ENCODE data around the gene LCTL.
A peak's percentile ranks its signal among the peaks of the same experiment; 100 is the strongest.
"Not testable (repeated sequence)": the region's sequence is repeated elsewhere in the genome, so short reads cannot be mapped to it uniquely, and the experiment has no call there.

Gene LCTL

DNA sequence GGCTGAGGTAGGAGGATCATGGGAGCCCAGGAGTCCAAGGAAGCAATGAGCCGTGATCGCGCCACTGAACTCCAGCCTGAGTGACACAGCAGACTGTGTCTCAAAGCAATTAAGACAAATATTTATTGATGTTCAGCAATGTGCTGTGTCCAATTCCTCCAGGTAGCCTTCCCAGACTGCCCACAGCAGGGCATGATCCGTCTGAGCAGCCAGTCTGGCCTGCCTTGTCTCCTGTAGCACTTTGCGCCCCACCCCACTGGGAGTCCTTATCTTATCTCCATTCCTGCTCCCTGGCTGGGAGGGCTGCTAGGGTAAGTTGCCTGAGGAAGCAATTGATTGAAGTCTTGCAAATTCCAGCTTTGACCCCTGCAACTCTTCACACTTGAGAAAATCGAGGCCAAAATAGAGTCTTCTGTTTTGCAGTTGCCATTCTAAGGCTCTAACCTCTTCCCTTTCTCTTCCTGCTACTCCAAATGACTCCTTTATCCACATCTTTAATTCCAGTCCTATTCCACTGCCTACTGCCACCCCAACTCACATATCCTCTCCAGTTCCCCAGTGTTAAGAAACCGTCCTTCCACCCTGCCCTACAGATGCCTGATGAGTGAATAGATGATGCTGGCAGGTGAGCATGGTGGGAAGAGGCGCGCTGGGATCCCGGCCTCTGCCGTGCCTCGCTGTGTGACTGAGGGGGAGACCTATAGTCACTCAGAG is 26.9 kb upstream of the LCTL start:
- DNase-seq (ENCODE audit: low read depth, low spot score) = no peak

DNA sequence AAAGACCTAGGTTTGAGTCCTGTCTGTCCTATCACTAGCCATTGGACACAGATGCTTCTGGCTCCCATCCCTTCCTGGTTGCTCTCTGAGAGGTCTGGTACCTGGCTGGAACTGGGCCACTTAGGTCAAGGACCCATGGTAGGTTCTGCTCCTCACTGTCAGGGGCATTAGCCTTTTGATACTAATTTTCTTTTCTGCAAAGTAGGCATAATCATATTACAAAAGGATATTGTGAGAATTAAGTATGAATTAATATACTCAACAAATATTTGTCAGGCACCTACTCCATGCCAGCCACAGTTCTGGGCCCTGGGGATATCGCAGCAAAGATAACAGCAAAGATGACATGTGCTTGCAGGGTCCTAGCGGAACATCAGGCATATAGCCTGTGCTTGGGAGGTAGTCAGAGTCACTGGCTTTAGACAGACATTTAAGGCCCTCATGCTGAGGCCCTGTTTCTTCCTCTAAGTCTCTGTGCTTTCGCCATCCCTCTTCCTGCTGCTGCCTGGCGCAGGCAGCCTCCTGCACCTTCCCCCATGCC is 25.6 kb upstream of the LCTL start:
- DNase-seq (ENCODE audit: low read depth, low spot score) = no peak

DNA sequence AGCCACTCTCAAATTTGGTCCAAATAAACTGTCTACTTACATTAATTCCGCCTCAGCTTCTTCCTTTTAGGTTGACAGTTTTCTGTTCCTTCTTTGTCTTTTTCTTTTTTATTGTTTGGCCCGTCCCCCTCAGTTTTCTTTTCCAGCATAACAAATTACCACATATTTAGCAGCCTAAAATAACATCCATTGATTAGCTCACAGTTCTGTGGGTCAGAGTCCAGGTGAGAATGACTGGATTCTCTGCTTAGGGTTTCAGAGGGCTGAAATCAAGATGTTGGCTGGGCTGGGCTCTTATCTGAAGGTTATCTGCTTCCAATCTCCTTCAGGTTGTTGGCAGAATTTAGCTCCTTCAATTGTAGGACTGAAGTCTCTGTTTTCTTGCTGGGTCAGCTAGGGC is 24.6 kb upstream of the LCTL start:
- DNase-seq (ENCODE audit: low read depth, low spot score) = no peak

- not testable (repeated sequence) for DNase-seq (ENCODE audit: low read depth, low spot score)
Measured at GRCh38 chr15:66589429-66589828, 23.6 kb upstream of the LCTL start.

GRCh38 chr15:66588971-66589370 is 23.2 kb upstream of the LCTL start:
- DNase-seq (ENCODE audit: low read depth, low spot score) = no peak

DNA sequence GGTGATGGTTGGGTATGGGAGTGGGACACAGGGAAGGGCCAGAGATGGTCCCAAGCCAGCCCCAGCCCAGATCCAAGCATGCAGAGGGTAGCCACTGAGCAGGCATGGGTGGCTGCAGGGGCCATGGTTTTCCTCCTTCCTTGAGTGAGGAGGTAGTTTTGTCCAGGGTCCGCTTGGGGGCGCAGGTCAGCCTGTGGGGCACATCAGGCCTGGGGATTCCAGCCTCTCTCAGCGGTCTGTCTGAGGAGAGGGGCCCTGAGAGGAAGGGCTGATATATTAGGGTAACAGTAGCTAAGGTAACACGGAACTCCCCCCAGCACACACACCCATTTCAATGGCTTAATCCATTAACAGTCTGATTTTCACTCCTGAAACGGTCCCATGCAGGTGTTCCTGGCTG is 22.7 kb upstream of the LCTL start:
- no peak for DNase-seq (ENCODE audit: low read depth, low spot score)

DNA sequence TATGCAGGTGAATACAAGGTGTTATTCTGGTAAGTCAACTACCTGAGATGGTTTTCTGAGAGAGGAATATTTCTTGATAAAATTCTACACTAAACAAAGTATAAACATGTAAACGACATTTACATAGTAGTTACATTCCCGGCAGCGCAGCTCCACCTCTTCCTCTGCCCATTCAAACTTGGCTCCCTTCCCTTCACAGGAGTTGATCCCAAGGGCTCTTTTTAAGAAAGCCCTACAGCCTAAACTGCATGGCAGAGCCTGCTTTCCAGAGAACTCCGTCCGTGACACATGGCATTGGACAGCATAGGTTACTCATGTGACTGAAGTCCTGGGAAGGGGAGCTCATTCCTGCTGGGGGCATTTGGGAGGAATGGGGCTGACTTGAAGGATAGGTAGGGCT is 22.0 kb upstream of the LCTL start:
- DNase-seq (ENCODE audit: low read depth, low spot score) = no peak

DNA sequence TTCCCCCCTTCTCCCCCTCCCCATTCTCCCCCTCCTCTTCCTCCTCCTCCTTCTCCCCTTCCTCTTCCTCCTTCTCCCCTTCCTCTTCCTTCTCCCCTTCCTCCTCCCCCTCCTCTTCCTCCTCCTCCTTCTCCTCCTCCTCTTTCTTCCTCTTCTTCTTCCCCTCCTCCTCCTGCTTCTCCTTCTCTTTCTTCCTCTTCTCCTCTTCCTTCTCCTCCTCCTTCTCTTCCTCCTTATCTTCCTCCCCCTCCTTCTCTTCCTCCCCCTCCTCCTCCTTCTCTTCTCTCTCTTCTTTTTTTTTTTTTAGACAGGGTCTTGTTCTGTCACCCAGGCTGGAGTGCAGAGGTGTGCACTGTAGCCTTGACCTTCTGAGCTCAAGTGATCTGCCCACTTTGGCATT is 21.2 kb upstream of the LCTL start:
- DNase-seq (ENCODE audit: low read depth, low spot score) = no peak

GRCh38 chr15:66586155-66586976 is 20.6 kb upstream of the LCTL start:
- no peak for DNase-seq (ENCODE audit: low read depth, low spot score)

DNA sequence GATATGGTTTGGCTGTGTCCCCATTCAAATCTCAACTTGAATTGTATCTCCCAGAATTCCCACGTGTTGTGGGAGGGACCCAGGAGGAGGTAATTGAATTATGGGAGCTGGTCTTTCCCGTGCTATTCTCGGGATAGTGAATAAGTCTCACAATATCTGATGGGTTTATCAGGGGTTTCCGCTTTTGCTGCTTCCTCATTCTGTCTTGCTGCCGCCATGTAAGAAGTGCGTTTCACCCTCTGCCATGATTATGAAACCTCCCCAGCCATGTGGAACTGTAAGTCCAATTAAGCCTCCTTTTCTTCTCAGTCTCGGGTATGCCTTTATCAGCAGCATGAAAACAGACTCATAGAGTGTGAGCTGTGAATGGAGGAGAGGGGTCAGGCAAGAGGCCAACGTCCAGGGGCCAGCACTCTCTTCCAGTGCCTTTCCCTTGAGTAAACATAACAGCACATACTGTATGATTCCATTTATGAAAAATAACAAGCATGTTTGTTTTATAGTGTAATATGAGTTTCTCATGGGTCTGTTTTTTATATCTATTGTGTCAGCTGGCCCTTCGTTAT is 16.3 kb upstream of the LCTL start:
- no peak for DNase-seq (ENCODE audit: low read depth, low spot score)

DNA sequence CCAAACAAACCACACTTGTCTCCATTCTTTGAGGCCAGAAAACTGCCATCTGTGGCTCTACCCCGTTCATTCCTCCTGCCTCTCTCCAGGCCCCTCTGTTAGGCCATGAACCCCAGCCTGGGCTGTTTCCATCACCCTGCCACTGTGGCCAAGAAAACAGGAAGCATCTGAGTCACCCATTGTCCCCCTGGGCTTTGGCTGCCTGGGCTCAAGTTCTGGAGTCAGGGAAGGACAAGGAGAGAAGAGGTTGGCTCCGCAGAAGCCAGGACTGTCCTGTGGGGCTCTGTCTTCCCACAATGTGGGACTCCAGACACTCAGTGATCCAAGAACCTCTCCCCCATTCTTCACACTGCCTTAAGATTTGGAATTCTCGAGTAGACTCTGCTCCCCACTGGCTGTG is 14.8 kb upstream of the LCTL start:
- peak; percentile 61 for DNase-seq (ENCODE audit: low read depth, low spot score)

DNA sequence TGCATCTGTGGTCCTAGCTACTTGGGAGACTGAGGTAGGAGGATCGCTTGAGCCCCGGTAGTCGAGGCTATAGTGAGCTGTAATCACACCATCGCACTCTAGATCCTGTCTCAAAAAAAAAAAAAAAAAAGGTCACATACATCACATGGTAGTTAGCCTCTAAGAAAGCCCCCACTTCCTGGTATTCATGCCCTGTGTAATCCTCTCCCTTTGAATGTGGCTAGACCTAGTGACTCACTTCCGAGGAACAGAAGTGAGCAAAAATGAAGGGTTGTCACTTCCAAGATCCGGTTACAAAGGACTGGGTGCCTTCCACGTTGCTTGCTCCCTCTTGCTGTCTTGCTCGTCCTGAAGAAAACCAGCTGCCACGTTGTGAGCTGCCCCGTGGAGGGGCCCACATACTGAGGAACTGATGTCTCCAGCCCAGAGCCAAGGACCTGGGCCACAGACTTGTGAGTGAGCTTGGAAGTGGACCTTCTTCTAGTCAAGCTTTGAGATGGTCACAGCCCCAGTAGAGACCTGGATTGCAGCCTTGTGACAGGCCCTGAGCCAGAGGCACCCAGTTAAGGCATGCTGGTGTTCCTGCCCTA is 12.6 kb upstream of the LCTL start:
- no peak for DNase-seq (ENCODE audit: low read depth, low spot score)

GRCh38 chr15:66574596-66574950 is 8.8 kb upstream of the LCTL start:
- no peak for DNase-seq (ENCODE audit: low read depth, low spot score)

DNA sequence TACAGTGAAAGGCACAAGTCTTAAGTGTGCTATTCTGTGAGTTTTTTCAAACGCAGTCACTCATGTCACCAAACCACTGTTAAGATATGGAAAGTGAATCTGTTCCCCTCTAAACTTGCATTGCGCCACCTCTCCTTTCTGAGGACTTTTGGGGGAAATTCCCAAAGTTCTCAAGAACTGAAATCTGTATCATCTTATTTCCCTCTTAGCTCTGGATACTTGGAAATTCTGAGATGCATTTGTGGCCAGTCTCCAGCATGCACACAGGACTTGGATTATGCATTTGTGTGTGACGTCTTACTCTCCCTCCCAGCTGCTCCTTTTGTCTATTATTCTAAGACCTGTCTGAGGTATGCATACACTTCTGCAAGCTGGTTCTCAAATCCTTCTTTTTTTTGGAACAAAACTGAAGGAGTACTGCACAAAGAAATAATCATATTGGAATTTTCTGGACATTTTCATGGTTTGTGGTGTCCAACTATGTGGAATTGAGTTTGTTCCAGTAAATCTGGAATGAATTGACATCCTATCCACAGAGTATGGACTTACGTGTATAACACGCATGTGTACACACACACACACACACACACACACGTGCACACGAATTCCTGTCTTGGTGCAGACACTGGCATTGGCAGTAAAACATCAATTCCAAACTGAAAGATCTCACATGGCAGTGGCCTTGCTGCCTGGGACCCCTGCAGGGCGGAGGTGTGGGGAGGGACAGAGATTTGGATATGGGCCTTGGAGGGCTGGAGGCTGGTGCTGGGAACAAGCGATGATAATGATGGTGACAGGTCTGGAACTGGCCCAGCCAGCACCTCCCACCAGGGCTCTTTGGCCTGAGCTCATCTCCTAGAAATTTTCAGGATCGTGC is 8.2 kb upstream of the LCTL start:
- DNase-seq (ENCODE audit: low read depth, low spot score) = peak; percentile 67

- no peak for DNase-seq (ENCODE audit: low read depth, low spot score)
Measured at GRCh38 chr15:66573348-66573718, 7.5 kb upstream of the LCTL start.

- no peak for DNase-seq (ENCODE audit: low read depth, low spot score)
Measured at GRCh38 chr15:66572146-66572545, 6.3 kb upstream of the LCTL start.

DNA sequence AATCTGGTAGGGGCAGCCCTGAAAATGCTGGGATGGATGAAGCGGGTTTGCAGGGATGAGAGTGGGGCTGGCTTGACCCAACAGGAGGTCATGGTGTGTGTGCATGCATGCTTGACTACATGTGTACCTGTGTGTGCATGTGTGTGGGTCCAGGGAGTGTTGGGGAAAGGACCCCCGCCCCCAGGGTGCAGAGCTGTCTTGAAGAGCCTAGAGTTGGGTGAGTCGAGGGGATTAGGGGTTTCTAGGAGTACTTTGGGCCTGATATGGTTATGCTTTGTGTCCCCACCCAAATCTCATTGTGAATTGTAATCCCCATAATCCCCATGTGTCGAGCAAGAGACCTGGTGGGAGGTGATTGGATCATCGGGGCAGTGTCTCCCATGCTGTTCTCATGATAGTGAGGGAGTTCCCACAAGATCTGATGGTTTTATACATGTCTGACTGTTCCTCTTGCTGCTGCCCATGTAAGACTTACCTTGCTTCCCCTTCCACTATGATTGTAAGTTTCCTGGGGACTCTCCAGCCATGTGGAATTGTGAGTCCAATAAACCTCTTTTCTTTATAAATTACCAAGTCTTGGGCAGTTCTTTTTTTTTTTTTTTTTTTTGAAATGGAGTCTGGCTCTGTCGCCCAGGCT is 5.2 kb upstream of the LCTL start:
- no peak for DNase-seq (ENCODE audit: low read depth, low spot score)

GRCh38 chr15:66570327-66570726 is 4.5 kb upstream of the LCTL start:
- no peak for DNase-seq (ENCODE audit: low read depth, low spot score)

DNA sequence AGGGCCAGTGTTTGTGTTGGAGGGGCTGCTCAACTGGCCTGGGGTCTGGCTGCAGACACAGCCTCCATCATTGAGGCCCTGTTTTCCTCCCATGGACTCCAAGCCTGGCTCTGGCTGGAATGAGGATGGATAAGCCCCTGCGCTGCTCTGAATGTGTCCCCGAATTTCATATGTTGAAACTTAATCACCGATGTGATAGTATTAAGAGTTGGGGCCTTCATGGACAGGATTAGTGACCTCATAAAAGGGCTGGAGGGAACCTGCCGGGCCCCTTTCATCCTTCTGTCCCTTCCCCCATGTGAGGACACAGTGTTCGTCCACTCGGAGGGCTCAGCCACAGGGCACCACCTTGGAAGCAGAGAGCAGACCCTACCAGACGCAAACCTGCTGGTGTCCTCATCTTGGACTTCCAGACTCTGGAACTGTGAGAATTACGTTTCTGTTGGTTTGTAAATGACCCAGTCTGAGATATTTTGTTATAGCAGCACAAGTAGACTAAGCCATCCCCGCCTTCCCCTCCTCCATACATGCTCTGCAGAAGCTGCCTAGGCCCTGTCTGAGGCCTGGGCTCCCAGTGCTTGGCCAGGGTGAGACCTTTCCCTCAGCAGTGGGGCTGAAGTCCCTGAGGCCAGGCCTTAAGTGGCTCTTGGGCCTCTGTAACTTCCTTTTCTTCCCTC is 3.8 kb upstream of the LCTL start:
- DNase-seq (ENCODE audit: low read depth, low spot score) = no peak

DNA sequence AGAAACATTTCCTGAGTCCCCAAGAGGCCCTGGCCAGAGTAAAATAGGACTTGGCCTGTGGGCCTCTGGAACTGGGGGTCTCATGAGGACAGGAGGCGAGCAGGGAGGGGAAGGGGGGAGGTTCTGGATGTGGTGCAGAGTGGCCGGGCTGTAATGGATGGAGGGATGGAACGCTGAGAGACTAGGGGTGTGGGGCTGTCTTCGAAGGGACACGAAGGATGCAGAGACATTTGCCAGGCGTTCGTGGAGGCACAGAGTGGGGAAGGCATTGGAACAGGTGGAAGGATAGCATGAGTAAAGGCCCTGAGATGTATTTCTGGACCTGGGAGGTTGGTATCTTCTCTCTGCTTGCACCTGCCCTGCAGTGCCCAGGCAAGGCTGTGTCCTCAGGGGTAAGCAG is 2.1 kb upstream of the LCTL start:
- DNase-seq (ENCODE audit: low read depth, low spot score) = no peak
